WERI-Rb-1 (cell line): ENCODE measurements around the gene APOBEC4.

Experiments used
- DNase-seq: peaks from one replicate; pipeline ENCODE4 v3.0.0-alpha.2; 2020
- H3K27ac ChIP-seq: fragments of 250-450 bp; sonication (Bioruptor Pico); 2 replicates; pipeline ENCODE4 v1.5.1; 2020; ENCODE audit warnings: mild to moderate bottlenecking, moderate library complexity
- H3K27me3 ChIP-seq: fragments of 250-450 bp; sonication (Bioruptor Pico); 2 replicates; pipeline ENCODE4 v1.5.1; 2021; ENCODE audit warnings: mild to moderate bottlenecking, low read depth, moderate library complexity; ENCODE audit not compliant: insufficient read depth, severe bottlenecking
- H3K36me3 ChIP-seq: fragments of 250-450 bp; sonication (Bioruptor Pico); 2 replicates; pipeline ENCODE4 v1.5.1; 2020; ENCODE audit warnings: mild to moderate bottlenecking, moderate library complexity
- H3K4me3 ChIP-seq: 2 replicates; pipeline ENCODE4 v1.5.1; 2011; ENCODE audit warnings: low read depth, mild to moderate bottlenecking, control low read depth, low read length
- H3K9me3 ChIP-seq: fragments of 250-450 bp; sonication (Bioruptor Pico); 2 replicates; pipeline ENCODE4 v1.5.1; 2021; ENCODE audit warnings: mild to moderate bottlenecking, moderate library complexity; ENCODE audit not compliant: severe bottlenecking
- TF ChIP-seq, protein P1 (sequence below): IDR thresholded peaks from 2 replicates; pipeline ENCODE4 v1.5.1; 2011; ENCODE audit warnings: low read depth, mild to moderate bottlenecking, control low read depth, inconsistent platforms, low read length

Gene APOBEC4

DNA sequence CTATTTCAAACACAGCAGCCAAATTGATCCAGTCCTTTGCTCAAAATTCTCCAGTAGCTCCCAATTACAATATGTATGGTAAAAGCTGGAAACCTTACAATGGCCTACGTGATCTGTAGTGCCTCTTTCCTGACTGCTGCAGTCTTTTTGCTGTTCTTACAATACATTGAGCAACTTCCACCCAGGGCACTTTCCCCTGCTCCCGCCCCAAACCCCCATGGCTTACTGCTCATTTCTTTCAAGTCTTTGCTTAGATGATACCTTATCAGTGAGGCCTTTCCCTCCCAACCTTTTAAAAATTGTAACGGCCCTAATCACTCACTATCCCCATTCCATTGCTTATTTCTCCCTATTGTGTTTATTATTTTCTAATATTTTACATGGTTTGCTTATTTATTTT, 43.9 kb upstream of the APOBEC4 start:
- Histone ChIP-seq H3K27me3 (no peaks in the 10 kb centered on the region), H3K36me3 (no peaks in the 10 kb centered on the region), H3K9me3 (no peaks in the 10 kb centered on the region), H3K4me3 (no peak overlapping the region), H3K27ac (no peak overlapping the region)
- no peak for DNase-seq
- TF ChIP-seq, protein P1, sequence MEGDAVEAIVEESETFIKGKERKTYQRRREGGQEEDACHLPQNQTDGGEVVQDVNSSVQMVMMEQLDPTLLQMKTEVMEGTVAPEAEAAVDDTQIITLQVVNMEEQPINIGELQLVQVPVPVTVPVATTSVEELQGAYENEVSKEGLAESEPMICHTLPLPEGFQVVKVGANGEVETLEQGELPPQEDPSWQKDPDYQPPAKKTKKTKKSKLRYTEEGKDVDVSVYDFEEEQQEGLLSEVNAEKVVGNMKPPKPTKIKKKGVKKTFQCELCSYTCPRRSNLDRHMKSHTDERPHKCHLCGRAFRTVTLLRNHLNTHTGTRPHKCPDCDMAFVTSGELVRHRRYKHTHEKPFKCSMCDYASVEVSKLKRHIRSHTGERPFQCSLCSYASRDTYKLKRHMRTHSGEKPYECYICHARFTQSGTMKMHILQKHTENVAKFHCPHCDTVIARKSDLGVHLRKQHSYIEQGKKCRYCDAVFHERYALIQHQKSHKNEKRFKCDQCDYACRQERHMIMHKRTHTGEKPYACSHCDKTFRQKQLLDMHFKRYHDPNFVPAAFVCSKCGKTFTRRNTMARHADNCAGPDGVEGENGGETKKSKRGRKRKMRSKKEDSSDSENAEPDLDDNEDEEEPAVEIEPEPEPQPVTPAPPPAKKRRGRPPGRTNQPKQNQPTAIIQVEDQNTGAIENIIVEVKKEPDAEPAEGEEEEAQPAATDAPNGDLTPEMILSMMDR: no peak

DNA sequence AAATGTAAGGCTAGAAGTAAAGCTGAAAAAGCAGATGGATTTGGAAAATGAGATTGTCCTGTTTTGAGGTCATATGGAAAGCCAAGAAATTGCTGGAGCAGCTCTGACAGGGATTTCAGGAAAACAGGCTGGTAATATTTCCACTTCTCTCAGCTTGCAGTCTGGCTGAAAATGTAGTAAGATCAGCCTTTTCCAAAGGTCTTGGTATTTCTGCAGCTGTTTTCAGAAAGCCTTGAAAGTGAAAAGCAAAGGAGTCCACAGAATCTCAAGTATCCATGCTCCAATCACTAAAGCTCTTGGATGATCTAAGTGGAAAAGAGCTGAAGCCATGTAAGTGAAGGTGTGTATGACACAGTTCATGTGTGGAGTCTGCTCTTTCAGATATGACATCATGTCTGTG, 41.6 kb upstream of the APOBEC4 start:
- Histone ChIP-seq H3K27ac (no peak overlapping the region), H3K36me3 (no peaks in the 10 kb centered on the region)
- TF ChIP-seq, protein P1: no peak

DNA sequence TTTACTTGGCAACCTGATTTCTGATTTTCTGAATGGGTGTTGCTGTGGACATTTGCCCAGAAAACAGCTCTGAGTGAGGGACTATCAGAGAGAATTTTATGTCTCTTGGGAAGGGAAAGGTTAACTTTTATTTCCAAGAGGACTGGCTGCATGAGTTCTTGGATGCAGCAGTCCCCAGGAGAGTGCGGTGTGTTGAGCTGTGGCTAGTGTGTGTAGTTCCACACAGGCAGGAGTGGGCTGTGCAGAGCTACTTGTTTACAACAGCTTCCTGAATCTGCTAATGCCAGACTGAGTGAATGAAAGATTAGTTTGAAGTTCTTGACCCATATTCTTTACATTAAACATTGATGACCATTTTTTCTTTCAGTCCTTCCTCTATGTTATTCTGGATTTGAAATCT, 41.0 kb upstream of the APOBEC4 start:
- TF ChIP-seq, protein P1: no peak
- H3K9me3 ChIP-seq: no peaks in the 10 kb centered on the region

More for the DNA sequence above, 41.6 kb upstream of the APOBEC4 start:
- DNase-seq: no peak
- Histone ChIP-seq H3K9me3 (no peaks in the 10 kb centered on the region), H3K27me3 (no peaks in the 10 kb centered on the region), H3K4me3 (no peak overlapping the region)

DNA sequence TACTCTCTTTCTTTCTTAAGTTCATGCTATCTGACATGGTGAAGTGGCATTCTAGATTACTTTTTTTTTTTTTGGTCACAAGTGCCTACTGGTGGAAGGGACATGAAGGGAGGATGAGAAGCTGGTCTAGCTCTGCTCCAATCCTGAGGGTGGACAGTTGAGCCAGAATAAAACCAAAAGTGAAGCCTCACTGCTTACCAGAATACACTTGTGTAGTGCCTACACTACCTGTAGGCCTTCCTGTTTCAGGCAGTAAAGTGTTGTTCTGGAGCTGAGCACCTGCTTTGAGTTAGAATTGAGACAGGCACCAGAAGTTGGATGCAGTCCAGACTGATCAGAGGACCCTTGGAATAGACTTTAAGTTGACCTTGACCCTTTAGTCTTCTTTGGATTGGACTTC, 40.4 kb upstream of the APOBEC4 start:
- TF ChIP-seq, protein P1: no peak
- Histone ChIP-seq H3K4me3 (no peak overlapping the region), H3K27ac (no peak overlapping the region), H3K27me3 (no peaks in the 10 kb centered on the region), H3K9me3 (no peaks in the 10 kb centered on the region), H3K36me3 (no peaks in the 10 kb centered on the region)
- no peak for DNase-seq

More for the DNA sequence above, 41.0 kb upstream of the APOBEC4 start:
- no peak overlapping the region for H3K4me3 ChIP-seq
- H3K27me3 ChIP-seq: no peaks in the 10 kb centered on the region
- H3K27ac ChIP-seq: no peak overlapping the region
- no peak for DNase-seq
- H3K36me3 ChIP-seq: no peaks in the 10 kb centered on the region

DNA sequence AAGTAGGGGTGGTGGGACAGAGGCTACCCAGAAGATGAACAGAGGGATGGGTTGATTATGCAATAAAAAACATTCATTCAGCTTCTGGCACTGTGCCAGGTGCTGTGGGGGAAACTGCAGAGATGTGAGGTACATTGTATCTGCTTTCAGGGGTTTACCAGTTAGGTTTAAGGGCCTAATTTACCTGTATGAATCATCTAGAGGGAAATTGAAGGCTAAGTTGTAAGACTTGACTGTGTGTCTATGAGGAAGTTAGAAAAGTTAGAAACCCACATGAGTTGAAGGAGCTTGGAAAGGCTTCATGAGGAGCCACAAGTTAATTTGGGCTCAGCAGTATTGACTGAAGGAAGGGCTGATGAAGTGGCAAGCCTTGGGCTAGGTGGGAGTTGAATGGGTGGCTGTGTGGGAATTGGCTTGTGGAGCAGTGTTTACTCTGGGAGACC, 36.7 kb upstream of the APOBEC4 start:
- no peak for DNase-seq
- Histone ChIP-seq H3K36me3 (no peaks in the 10 kb centered on the region), H3K4me3 (no peak overlapping the region), H3K27me3 (no peaks in the 10 kb centered on the region), H3K27ac (no peak overlapping the region), H3K9me3 (no peaks in the 10 kb centered on the region)
- TF ChIP-seq, protein P1: no peak

DNA sequence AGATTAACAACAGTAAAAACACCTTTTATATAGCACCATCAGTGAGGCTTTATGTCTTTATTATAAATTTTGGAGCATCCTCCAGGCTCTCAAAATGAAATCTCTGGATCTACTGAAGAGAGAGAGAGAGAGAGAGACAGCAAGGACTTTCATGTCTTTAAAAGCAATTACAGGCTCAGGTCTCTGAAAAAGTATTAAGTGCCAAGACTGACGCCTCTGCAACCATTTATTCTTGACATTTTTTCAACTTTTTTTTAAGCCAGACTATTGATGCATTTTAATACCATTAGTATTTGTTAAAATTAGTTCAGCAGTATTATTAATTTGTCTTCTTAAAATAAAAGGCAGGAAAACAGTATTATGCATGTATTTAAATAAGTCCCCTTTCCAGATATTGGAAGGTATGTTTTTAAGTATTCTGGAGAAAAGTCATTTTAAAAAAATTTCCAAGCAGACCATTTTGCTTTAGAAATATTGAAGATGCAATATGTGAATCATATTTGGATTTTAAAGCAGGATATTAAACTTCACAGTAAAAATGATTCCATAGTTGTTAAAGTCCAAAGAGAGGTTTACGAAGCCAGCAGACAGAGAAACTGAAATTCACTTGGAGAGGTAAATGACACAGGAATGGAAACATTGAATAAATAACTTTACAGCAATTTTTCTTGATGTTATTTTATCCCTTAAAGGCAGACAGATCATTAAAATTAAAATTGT, 35.4 kb upstream of the APOBEC4 start:
- Histone ChIP-seq H3K27me3 (no peaks in the 10 kb centered on the region), H3K36me3 (no peaks in the 10 kb centered on the region)

More for the DNA sequence above, 35.4 kb upstream of the APOBEC4 start:
- Histone ChIP-seq H3K9me3 (no peaks in the 10 kb centered on the region), H3K4me3 (no peak overlapping the region), H3K27ac (no peak overlapping the region)
- TF ChIP-seq, protein P1: no peak
- DNase-seq: no peak
